Astrocyte (in vitro differentiated cells and primary cell): Measurements from ENCODE around the gene MKLN1. TPM values are rescaled to one million over a fixed set of nuclear protein-coding genes. Genes with fewer than 3 reads are reported as not detected.

ENCODE experiments used
- DNase-seq: peaks from one replicate; pipeline ENCODE4 v3.0.0-alpha.2; 2010; ENCODE audit warnings: low read depth
- FAIRE-seq: peaks from 2 replicates; lab custom pipeline; 2011; peaks lifted over from hg19 to GRCh38; lab: Jason Lieb, UNC
- H2AFZ ChIP-seq: 2 replicates; pipeline ENCODE4 v1.6.0; 2012; ENCODE audit warnings: low read depth, low read length, inconsistent platforms
- H3K27ac ChIP-seq: 2 replicates; pipeline ENCODE4 v1.5.1; 2011; ENCODE audit warnings: low read depth, low read length, inconsistent platforms
- H3K27me3 ChIP-seq: 2 replicates; pipeline ENCODE4 v1.6.0; 2011; ENCODE audit warnings: low read length, inconsistent platforms; ENCODE audit not compliant: insufficient read depth
- H3K36me3 ChIP-seq: 2 replicates; pipeline ENCODE4 v1.5.1; 2011; ENCODE audit warnings: low read length, inconsistent platforms; ENCODE audit not compliant: insufficient read depth
- H3K4me1 ChIP-seq: 2 replicates; pipeline ENCODE4 v1.5.1; 2011; ENCODE audit warnings: low read length, inconsistent platforms; ENCODE audit not compliant: insufficient read depth
- H3K4me2 ChIP-seq: 2 replicates; pipeline ENCODE4 v1.6.0; 2012; ENCODE audit warnings: low read length, inconsistent platforms
- H3K4me3 ChIP-seq: 2 replicates; pipeline ENCODE4 v1.5.1; 2011; ENCODE audit warnings: low read depth, mild to moderate bottlenecking, low read length, inconsistent platforms; ENCODE audit not compliant: insufficient read depth
- H3K79me2 ChIP-seq: 2 replicates; pipeline ENCODE4 v1.6.0; 2012; ENCODE audit warnings: mild to moderate bottlenecking, low read length, inconsistent platforms; ENCODE audit not compliant: insufficient read depth
- H3K9ac ChIP-seq: 2 replicates; pipeline ENCODE4 v1.6.0; 2012; ENCODE audit warnings: mild to moderate bottlenecking, low read length, inconsistent platforms
- H3K9me3 ChIP-seq: 2 replicates; pipeline ENCODE4 v1.5.1; 2012; ENCODE audit warnings: low read depth, mild to moderate bottlenecking, low read length, inconsistent platforms; ENCODE audit not compliant: insufficient read depth
- H4K20me1 ChIP-seq: 2 replicates; pipeline ENCODE4 v1.6.0; 2012; ENCODE audit warnings: low read length, inconsistent platforms; ENCODE audit not compliant: insufficient read depth
- H3K27ac Mint-ChIP-seq: one replicate; pipeline ENCODE4 v1.8.0; 2021; ENCODE audit warnings: mild to moderate bottlenecking, mixed read lengths; ENCODE audit not compliant: unreplicated experiment
- H3K27me3 Mint-ChIP-seq: one replicate; pipeline ENCODE4 v1.8.0; 2021; ENCODE audit warnings: low read depth, mixed read lengths; ENCODE audit not compliant: unreplicated experiment
- H3K36me3 Mint-ChIP-seq: one replicate; pipeline ENCODE4 v1.8.0; 2021; ENCODE audit warnings: low read depth, mixed read lengths; ENCODE audit not compliant: unreplicated experiment
- H3K4me1 Mint-ChIP-seq: one replicate; pipeline ENCODE4 v1.8.0; 2021; ENCODE audit warnings: low read depth, mixed read lengths; ENCODE audit not compliant: unreplicated experiment
- H3K4me3 Mint-ChIP-seq: one replicate; pipeline ENCODE4 v1.8.0; 2021; ENCODE audit warnings: mild to moderate bottlenecking, moderate library complexity, mixed read lengths; ENCODE audit not compliant: unreplicated experiment
- H3K9me3 Mint-ChIP-seq: one replicate; pipeline ENCODE4 v1.8.0; 2021; ENCODE audit warnings: mild to moderate bottlenecking, mixed read lengths; ENCODE audit not compliant: unreplicated experiment
- EZH2 ChIP-seq: IDR thresholded peaks from 2 replicates; pipeline ENCODE4 v1.6.1; 2012; ENCODE audit warnings: mild to moderate bottlenecking, low read length, inconsistent platforms; ENCODE audit not compliant: insufficient read depth
- total RNA-seq: library from RNA; stranded (reverse); gene quantifications from 2 replicates; pipeline ENCODE4 v1.2.1, GENCODE V29; 2021
- TF ChIP-seq, protein P1 (sequence below): IDR thresholded peaks from 2 replicates; pipeline ENCODE4 v1.5.1; 2011; ENCODE audit warnings: low read depth, mild to moderate bottlenecking, inconsistent platforms, low read length, moderate library complexity; ENCODE audit not compliant: insufficient read depth

The MKLN1 gene
- total RNA-seq, 1 donor from 2014 or later: 48.0 TPM

DNA sequence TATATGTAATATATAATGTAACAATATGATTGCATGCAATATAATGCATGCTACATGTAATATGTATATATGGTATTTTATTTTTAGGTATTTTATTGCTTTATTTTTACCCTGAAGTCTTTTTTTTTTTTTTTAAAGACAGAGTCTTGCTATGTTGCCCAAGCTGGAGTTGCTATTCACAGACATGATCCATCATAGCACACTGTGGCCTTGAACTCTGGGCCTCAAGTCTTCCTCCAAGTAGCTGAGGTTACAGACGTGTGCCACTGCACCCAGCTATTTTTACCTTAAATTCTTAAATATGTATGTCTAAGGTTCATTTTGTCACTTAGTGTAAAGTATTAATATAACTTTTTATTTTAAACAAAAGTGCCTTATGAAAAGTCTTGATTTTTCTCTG is 47.1 kb downstream of the MKLN1 start:
- Histone ChIP-seq H3K27ac (no peak overlapping the region), H3K9ac (no peak overlapping the region), H3K27me3 (no peaks in the 10 kb centered on the region), H3K36me3 (no peaks in the 10 kb centered on the region), H3K4me1 (peaks cover 10% of the 10 kb centered on the region), H3K4me2 (no peak overlapping the region), H3K79me2 (peaks cover 57% of the 10 kb centered on the region), H3K9me3 (no peaks in the 10 kb centered on the region), H4K20me1 (peaks cover 66% of the 10 kb centered on the region), H2AFZ (no peak overlapping the region), H3K4me3 (no peak overlapping the region)
- no peak overlapping the region for H3K4me3 Mint-ChIP-seq
- FAIRE-seq (no peak), DNase-seq (no peak)
- H3K36me3 Mint-ChIP-seq: no peaks in the 10 kb centered on the region
- H3K9me3 Mint-ChIP-seq: no peaks in the 10 kb centered on the region
- H3K27ac Mint-ChIP-seq: no peak overlapping the region
- peaks cover 24% of the 10 kb centered on the region for H3K4me1 Mint-ChIP-seq
- no peaks in the 10 kb centered on the region for H3K27me3 Mint-ChIP-seq
- no peak for TF ChIP-seq EZH2
- TF ChIP-seq, protein P1, sequence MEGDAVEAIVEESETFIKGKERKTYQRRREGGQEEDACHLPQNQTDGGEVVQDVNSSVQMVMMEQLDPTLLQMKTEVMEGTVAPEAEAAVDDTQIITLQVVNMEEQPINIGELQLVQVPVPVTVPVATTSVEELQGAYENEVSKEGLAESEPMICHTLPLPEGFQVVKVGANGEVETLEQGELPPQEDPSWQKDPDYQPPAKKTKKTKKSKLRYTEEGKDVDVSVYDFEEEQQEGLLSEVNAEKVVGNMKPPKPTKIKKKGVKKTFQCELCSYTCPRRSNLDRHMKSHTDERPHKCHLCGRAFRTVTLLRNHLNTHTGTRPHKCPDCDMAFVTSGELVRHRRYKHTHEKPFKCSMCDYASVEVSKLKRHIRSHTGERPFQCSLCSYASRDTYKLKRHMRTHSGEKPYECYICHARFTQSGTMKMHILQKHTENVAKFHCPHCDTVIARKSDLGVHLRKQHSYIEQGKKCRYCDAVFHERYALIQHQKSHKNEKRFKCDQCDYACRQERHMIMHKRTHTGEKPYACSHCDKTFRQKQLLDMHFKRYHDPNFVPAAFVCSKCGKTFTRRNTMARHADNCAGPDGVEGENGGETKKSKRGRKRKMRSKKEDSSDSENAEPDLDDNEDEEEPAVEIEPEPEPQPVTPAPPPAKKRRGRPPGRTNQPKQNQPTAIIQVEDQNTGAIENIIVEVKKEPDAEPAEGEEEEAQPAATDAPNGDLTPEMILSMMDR: no peak

DNA sequence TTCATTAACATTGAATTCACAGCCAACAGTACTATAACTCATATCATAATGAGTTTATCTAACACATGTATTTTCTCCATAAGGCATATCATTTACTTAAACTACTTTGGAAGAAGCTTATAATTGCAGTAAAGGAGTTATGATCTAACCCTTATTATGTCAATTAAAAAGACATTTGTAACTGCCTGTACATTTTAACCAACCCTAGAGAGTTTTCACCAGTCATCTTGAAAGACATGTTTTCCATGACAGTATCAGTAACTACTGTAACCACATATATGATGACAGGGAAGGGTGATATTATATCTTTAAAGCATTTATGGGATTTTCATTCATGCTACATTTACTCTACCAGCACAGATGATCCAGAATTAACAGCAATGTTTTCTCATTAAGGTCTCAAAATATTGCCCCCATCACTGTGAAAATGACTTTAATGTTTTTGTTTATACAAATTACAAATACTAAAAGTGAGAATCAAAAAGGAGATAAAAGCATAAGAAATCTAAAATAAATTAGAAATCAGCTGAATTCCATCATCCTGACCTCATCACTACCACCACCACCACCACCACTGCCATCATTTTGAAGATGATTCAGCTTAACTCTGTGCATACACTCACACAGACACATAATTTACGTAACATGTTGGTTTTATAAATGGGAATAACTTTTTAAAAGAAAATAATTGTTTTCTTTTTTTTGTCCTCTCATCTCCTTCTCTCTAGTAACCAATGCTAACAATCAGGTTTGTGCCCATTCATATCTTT is 53.6 kb downstream of the MKLN1 start:
- Histone ChIP-seq H3K27ac (peak overlapping the region; percentile 27), H3K79me2 (peaks cover 42% of the 10 kb centered on the region)

More for the DNA sequence above, 53.6 kb downstream of the MKLN1 start:
- no peak overlapping the region for H3K4me3 ChIP-seq
- Mint-ChIP-seq H3K9me3 (no peaks in the 10 kb centered on the region), H3K36me3 (peaks cover 5% of the 10 kb centered on the region), H3K4me1 (peaks cover 37% of the 10 kb centered on the region), H3K27me3 (no peaks in the 10 kb centered on the region), H3K27ac (peak overlapping the region; percentile 90), H3K4me3 (no peak overlapping the region)
- H3K4me1 ChIP-seq: no peaks in the 10 kb centered on the region
- no peak for TF ChIP-seq EZH2
- TF ChIP-seq, protein P1: no peak
- no peaks in the 10 kb centered on the region for H3K9me3 ChIP-seq
- FAIRE-seq (no peak), DNase-seq (peak; percentile 64)
- no peaks in the 10 kb centered on the region for H3K27me3 ChIP-seq
- no peak overlapping the region for H3K9ac ChIP-seq
- H3K36me3 ChIP-seq: no peaks in the 10 kb centered on the region
- H3K4me2 ChIP-seq: no peak overlapping the region
- peaks cover 51% of the 10 kb centered on the region for H4K20me1 ChIP-seq
- H2AFZ ChIP-seq: no peak overlapping the region
